Activated T-cell treated with anti-CD3 and anti-CD28 coated beads, Interleukin-2, amount 50 U/mL, for 4 hours (primary cell): ENCODE results near the gene ARID3A. TPM values are rescaled to one million over a fixed set of nuclear protein-coding genes. Genes with fewer than 3 reads are reported as not detected.

Source experiments
- ATAC-seq, 2 donors: fragments of 200-7000 bp; cut with Tn5 transposase; one replicate each; pipeline ENCODE4 v1.10.0; 2021
- DNase-seq: peaks from one replicate; pipeline ENCODE4 v3.0.0-alpha.2; 2020
- H3K27me3 Mint-ChIP-seq: one replicate; pipeline ENCODE4 v1.8.0; 2021; ENCODE audit warnings: low read depth, mixed read lengths
- H3K36me3 Mint-ChIP-seq: one replicate; pipeline ENCODE4 v1.8.0; 2022; ENCODE audit warnings: mixed read lengths; ENCODE audit not compliant: insufficient read depth
- H3K4me1 Mint-ChIP-seq: one replicate; pipeline ENCODE4 v1.8.0; 2021; ENCODE audit warnings: low read depth, mixed read lengths
- H3K4me3 Mint-ChIP-seq: one replicate; pipeline ENCODE4 v1.8.0; 2021; ENCODE audit warnings: mild to moderate bottlenecking, moderate library complexity, mixed read lengths
- H3K9me3 Mint-ChIP-seq: one replicate; pipeline ENCODE4 v1.8.0; 2021; ENCODE audit warnings: mixed read lengths
- total RNA-seq, 3 donors: library from RNA; stranded (reverse); gene quantifications; one replicate each; pipeline ENCODE4 v1.2.1, GENCODE V29; 2021

The ARID3A gene
- total RNA-seq, 3 donors from 2014 or later: 7.3 to 13.2 (median 10.0) TPM

DNA sequence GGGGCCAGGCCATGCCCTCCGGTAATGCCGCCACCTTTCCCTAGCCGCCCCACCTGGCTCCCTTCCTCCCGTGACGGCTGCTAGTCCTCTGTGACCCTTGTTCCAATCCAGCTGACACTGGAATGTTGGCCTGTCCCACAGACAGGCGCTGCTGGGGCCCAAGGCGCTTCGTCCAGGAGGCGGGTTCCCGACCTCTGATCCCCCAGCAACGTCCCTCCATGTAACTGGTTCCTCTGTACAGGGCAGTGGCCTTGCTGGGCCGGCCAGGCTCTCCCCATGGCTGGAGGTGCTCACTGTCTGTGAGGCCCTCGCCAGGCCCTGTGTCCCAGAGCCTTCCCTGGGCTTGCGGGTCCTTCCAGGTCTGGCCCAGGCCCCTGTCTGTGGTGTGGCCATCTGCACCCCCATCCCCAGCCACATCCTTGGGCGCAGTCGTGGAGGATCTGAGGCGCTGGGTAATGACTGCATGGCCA, 67.6 kb downstream of the ARID3A start:
- H3K4me1 Mint-ChIP-seq: peaks cover 7% of the 10 kb centered on the region
- no peaks in the 10 kb centered on the region for H3K9me3 Mint-ChIP-seq
- H3K27me3 Mint-ChIP-seq: peaks cover 5% of the 10 kb centered on the region
- DNase-seq: no peak
- H3K36me3 Mint-ChIP-seq: peaks cover 5% of the 10 kb centered on the region
- no peak for ATAC-seq
- H3K4me3 Mint-ChIP-seq: no peak overlapping the region

- H3K36me3 Mint-ChIP-seq: peaks cover 5% of the 10 kb centered on the region
- no peaks in the 10 kb centered on the region for H3K9me3 Mint-ChIP-seq
- peaks cover 8% of the 10 kb centered on the region for H3K27me3 Mint-ChIP-seq
- ATAC-seq (no peak), DNase-seq (no peak)
- no peak overlapping the region for H3K4me3 Mint-ChIP-seq
- H3K4me1 Mint-ChIP-seq: peaks cover 7% of the 10 kb centered on the region
These were observed 68.1 kb downstream of the ARID3A start for GRCh38 chr19:993831-994393.

- Mint-ChIP-seq H3K36me3 (peaks cover 5% of the 10 kb centered on the region), H3K4me3 (no peak overlapping the region), H3K4me1 (peaks cover 7% of the 10 kb centered on the region), H3K27me3 (peaks cover 14% of the 10 kb centered on the region), H3K9me3 (no peaks in the 10 kb centered on the region)
- ATAC-seq (no peak), DNase-seq (no peak)
These were observed 68.7 kb downstream of the ARID3A start for GRCh38 chr19:994516-994915.

DNA sequence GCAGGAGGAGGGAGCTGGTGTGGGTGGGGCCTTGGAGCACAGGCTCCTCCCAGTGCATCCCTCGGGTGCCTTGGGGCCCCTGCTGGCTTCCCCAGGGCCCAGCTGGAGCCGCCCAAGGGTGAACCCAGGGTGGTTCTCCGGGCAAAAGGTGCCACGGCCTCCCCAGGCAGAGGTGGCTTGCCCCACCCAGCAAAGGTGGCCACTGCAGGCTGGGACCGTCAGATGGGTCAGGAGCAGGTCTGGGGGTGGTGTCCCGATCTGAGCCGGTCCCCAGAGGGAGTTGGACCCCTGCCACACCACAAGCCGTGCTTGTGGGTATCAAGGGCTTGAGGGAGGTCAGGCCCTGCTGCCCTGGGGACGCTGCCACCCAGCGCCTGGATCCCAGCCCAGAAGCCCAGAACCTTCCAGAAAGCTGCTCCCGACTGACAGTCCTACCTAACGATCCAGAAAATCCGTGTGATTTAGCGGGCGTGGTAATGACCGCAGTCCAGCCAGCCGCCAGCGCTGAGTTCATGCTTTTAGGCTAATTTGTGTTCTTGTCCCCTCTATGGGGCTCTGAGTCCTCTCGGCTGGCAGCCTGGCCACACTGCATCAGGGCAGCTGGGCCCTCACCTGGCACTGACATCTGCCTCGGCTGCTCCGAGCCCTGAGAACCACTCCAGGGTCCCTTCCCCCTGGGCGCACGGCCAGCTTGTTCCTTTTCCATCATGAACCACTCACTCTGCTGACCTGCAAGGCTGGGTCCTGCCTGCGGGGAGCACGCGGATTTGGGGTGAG, 69.4 kb downstream of the ARID3A start:
- Mint-ChIP-seq H3K36me3 (peaks cover 5% of the 10 kb centered on the region), H3K9me3 (no peaks in the 10 kb centered on the region), H3K4me1 (peaks cover 7% of the 10 kb centered on the region), H3K27me3 (peaks cover 18% of the 10 kb centered on the region), H3K4me3 (no peak overlapping the region)
- ATAC-seq (no peak), DNase-seq (no peak)

- Mint-ChIP-seq H3K4me1 (peaks cover 8% of the 10 kb centered on the region), H3K36me3 (peaks cover 5% of the 10 kb centered on the region), H3K27me3 (peaks cover 22% of the 10 kb centered on the region), H3K9me3 (no peaks in the 10 kb centered on the region), H3K4me3 (peak overlapping the region; percentile 59)
- DNase-seq: peak; percentile 72
- peak; percentile 39 to 48 for ATAC-seq
These were observed 70.4 kb downstream of the ARID3A start for GRCh38 chr19:996051-996838.

DNA sequence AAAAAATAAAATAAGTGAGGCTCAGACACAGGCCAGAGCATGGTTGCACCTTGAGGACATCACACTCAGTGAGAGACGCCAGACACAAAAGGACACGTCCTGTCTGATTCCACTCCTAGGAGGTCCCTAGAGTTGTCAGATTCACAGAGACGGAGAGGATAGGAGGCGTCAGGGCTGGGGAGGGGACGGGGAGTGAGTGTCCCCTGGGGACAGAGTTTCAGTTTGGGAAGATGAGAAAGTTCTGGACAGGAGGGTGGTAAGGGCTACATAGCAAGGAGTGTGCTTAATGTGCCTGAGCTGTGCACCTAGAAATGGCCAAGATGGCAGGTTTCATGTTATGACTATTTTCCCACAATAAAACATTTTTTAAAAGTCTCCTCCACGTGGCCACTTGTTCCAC, 72.2 kb downstream of the ARID3A start:
- ATAC-seq (no peak), DNase-seq (no peak)
- peaks cover 27% of the 10 kb centered on the region for H3K27me3 Mint-ChIP-seq
- H3K4me3 Mint-ChIP-seq: no peak overlapping the region
- peaks cover 2% of the 10 kb centered on the region for H3K36me3 Mint-ChIP-seq
- peaks cover 11% of the 10 kb centered on the region for H3K4me1 Mint-ChIP-seq
- H3K9me3 Mint-ChIP-seq: no peaks in the 10 kb centered on the region

- no peaks in the 10 kb centered on the region for H3K36me3 Mint-ChIP-seq
- no peak for ATAC-seq
- no peak for DNase-seq
- H3K4me3 Mint-ChIP-seq: no peak overlapping the region
- peaks cover 30% of the 10 kb centered on the region for H3K27me3 Mint-ChIP-seq
- H3K9me3 Mint-ChIP-seq: no peaks in the 10 kb centered on the region
- H3K4me1 Mint-ChIP-seq: peaks cover 11% of the 10 kb centered on the region
These were observed 73.5 kb downstream of the ARID3A start for GRCh38 chr19:999379-999719.

GRCh38 chr19:1000095-1000494, 74.3 kb downstream of the ARID3A start, which contains the start of gene GRIN3B:
GRIN3B (plus strand) TSS chr19:1000419; CDS start chr19:1000438, 19 bp downstream.
- Mint-ChIP-seq H3K27me3 (peaks cover 30% of the 10 kb centered on the region), H3K4me3 (peak within 1 kb of the TSS; percentile 19), H3K9me3 (no peaks in the 10 kb centered on the region), H3K4me1 (peaks cover 11% of the 10 kb centered on the region), H3K36me3 (no peaks in the 10 kb centered on the region)
- ATAC-seq (peak; percentile 51 to 59), DNase-seq (peak; percentile 60)

GRCh38 chr19:1000591-1001537, 75.0 kb downstream of the ARID3A start:
- ATAC-seq: no peak
- no peaks in the 10 kb centered on the region for H3K36me3 Mint-ChIP-seq
- H3K9me3 Mint-ChIP-seq: no peaks in the 10 kb centered on the region
- peaks cover 11% of the 10 kb centered on the region for H3K4me1 Mint-ChIP-seq
- H3K27me3 Mint-ChIP-seq: peaks cover 30% of the 10 kb centered on the region
- DNase-seq: no peak
- H3K4me3 Mint-ChIP-seq: peak overlapping the region; percentile 19

- Mint-ChIP-seq H3K4me3 (no peak overlapping the region), H3K9me3 (no peaks in the 10 kb centered on the region), H3K4me1 (peaks cover 6% of the 10 kb centered on the region), H3K27me3 (peaks cover 30% of the 10 kb centered on the region), H3K36me3 (no peaks in the 10 kb centered on the region)
- DNase-seq (peak; percentile 73), ATAC-seq (peak; percentile 73 to 77)
These were observed 75.8 kb downstream of the ARID3A start for GRCh38 chr19:1001538-1002166.

GRCh38 chr19:1002600-1002999, 76.8 kb downstream of the ARID3A start:
- H3K27me3 Mint-ChIP-seq: peaks cover 30% of the 10 kb centered on the region
- no peaks in the 10 kb centered on the region for H3K9me3 Mint-ChIP-seq
- H3K36me3 Mint-ChIP-seq: peaks cover 2% of the 10 kb centered on the region
- no peak overlapping the region for H3K4me3 Mint-ChIP-seq
- peaks cover 4% of the 10 kb centered on the region for H3K4me1 Mint-ChIP-seq
- DNase-seq: no peak
- no peak for ATAC-seq

DNA sequence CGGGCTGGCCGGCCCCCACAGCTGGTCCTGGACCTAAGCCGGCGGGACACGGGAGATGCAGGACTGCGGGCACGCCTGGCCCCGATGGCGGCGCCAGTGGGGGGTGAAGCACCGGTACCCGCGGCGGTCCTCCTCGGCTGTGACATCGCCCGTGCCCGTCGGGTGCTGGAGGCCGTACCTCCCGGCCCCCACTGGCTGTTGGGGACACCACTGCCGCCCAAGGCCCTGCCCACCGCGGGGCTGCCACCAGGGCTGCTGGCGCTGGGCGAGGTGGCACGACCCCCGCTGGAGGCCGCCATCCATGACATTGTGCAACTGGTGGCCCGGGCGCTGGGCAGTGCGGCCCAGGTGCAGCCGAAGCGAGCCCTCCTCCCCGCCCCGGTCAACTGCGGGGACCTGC, 77.4 kb downstream of the ARID3A start:
- no peak for ATAC-seq
- DNase-seq: no peak
- Mint-ChIP-seq H3K27me3 (peaks cover 25% of the 10 kb centered on the region), H3K36me3 (peaks cover 2% of the 10 kb centered on the region), H3K4me3 (no peak overlapping the region), H3K9me3 (no peaks in the 10 kb centered on the region), H3K4me1 (peaks cover 4% of the 10 kb centered on the region)

GRCh38 chr19:1004204-1004802, 78.5 kb downstream of the ARID3A start:
- peaks cover 4% of the 10 kb centered on the region for H3K4me1 Mint-ChIP-seq
- no peak overlapping the region for H3K4me3 Mint-ChIP-seq
- H3K9me3 Mint-ChIP-seq: no peaks in the 10 kb centered on the region
- ATAC-seq (no peak), DNase-seq (no peak)
- H3K27me3 Mint-ChIP-seq: peaks cover 17% of the 10 kb centered on the region
- peaks cover 2% of the 10 kb centered on the region for H3K36me3 Mint-ChIP-seq
